ENCODE data around the gene SPAG7. TPM values are rescaled to one million over a fixed set of nuclear protein-coding genes. Genes with fewer than 3 reads are reported as not detected.

SPAG7 gene
- total and polyA plus RNA-seq, 2 experiments from 2014 or later = 64.3 to 194 TPM

DNA sequence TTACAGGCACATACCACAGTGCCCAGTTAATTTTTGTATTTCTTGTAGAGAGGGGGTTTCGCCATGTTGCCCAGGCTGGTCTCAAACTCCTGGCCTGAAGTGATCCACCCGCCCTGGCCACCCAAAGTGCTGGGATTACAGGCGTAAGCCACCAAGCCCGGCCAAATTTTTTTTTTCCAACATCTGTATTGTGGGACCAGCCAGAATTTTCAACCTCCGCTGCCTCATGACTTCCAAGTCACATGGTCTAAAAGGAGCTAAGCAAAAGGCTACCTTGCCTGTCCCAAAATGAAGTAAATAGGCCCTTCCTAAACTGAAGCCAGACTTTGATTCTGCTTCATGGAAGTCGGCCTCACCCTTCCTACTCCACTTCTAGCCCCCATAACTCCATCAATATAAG, 4.2 kb upstream of the SPAG7 start:
- 95% methylated on average over 6 of the region's 6 CpGs for WGBS (ENCODE audit: low lambda C conversion rate, missing lambda C conversion rate)
- H3K27ac ChIP-seq = no peak overlapping the region
- no peak overlapping the region for H2AFZ ChIP-seq
- peaks cover 51% of the 10 kb centered on the region for H3K79me2 ChIP-seq
- no peak for DNase-seq (ENCODE audit: low spot score)
- no peaks in the 10 kb centered on the region for H4K20me1 ChIP-seq (ENCODE audit: insufficient read depth, poor library complexity, severe bottlenecking)
- no peaks in the 10 kb centered on the region for H3K9me2 ChIP-seq (replicated peaks; ENCODE audit: insufficient read depth)
- no peak overlapping the region for H3K4me2 ChIP-seq
- H3K36me3 ChIP-seq (replicated peaks; ENCODE audit: insufficient read depth, low read depth) = no peaks in the 10 kb centered on the region
- TF ChIP-seq CTCF (IDR thresholded peaks at IDR 0.05; ENCODE audit: poor library complexity) (no peak), EZH2 (IDR thresholded peaks at IDR 0.05; ENCODE audit: borderline replicate concordance) (no peak), EZH2phosphoT487 (IDR thresholded peaks at IDR 0.05; ENCODE audit: low read depth, severe bottlenecking, unreplicated experiment) (no peak)
- H3K9me3 ChIP-seq (ENCODE audit: low read depth) = no peaks in the 10 kb centered on the region
- H3K27me3 ChIP-seq = no peaks in the 10 kb centered on the region
- H3K4me1 ChIP-seq (ENCODE audit: insufficient read depth) = peaks cover 14% of the 10 kb centered on the region
- H3K4me3 ChIP-seq = no peak overlapping the region

- TF ChIP-seq EZH2 (IDR thresholded peaks at IDR 0.05; ENCODE audit: borderline replicate concordance) (no peak), CTCF (IDR thresholded peaks at IDR 0.05; ENCODE audit: poor library complexity) (no peak), EZH2phosphoT487 (IDR thresholded peaks at IDR 0.05; ENCODE audit: low read depth, severe bottlenecking, unreplicated experiment) (no peak)
- 98% methylated on average over 8 of the region's 8 CpGs for WGBS (ENCODE audit: low lambda C conversion rate, missing lambda C conversion rate)
- H3K36me3 ChIP-seq (replicated peaks; ENCODE audit: insufficient read depth, low read depth) = no peaks in the 10 kb centered on the region
Measured at GRCh38 chr17:4970273-4970672, 2.7 kb upstream of the SPAG7 start.

GRCh38 chr17:4969551-4970173, 2.0 kb upstream of the SPAG7 start:
- H3K4me1 ChIP-seq (ENCODE audit: insufficient read depth) = peaks cover 22% of the 10 kb centered on the region

More at GRCh38 chr17:4970273-4970672, 2.7 kb upstream of the SPAG7 start:
- H4K20me1 ChIP-seq (ENCODE audit: insufficient read depth, poor library complexity, severe bottlenecking) = no peaks in the 10 kb centered on the region
- H3K4me2 ChIP-seq = peak overlapping the region; percentile 89
- H3K9me3 ChIP-seq (ENCODE audit: low read depth) = no peaks in the 10 kb centered on the region
- peaks cover 22% of the 10 kb centered on the region for H3K4me1 ChIP-seq (ENCODE audit: insufficient read depth)
- peak overlapping the region; percentile 93 for H3K27ac ChIP-seq
- no peak overlapping the region for H3K4me3 ChIP-seq
- no peaks in the 10 kb centered on the region for H3K27me3 ChIP-seq
- peaks cover 64% of the 10 kb centered on the region for H3K79me2 ChIP-seq
- no peak for DNase-seq (ENCODE audit: low spot score)
- H3K9me2 ChIP-seq (replicated peaks; ENCODE audit: insufficient read depth) = no peaks in the 10 kb centered on the region
- no peak overlapping the region for H2AFZ ChIP-seq

More at GRCh38 chr17:4969551-4970173, 2.0 kb upstream of the SPAG7 start:
- WGBS (ENCODE audit: low lambda C conversion rate, missing lambda C conversion rate) = 63% methylated on average over 16 of the region's 16 CpGs
- no peaks in the 10 kb centered on the region for H3K9me3 ChIP-seq (ENCODE audit: low read depth)
- no peaks in the 10 kb centered on the region for H3K9me2 ChIP-seq (replicated peaks; ENCODE audit: insufficient read depth)
- peaks cover 70% of the 10 kb centered on the region for H3K79me2 ChIP-seq
- no peaks in the 10 kb centered on the region for H3K36me3 ChIP-seq (replicated peaks; ENCODE audit: insufficient read depth, low read depth)
- peak; percentile 67 for DNase-seq (ENCODE audit: low spot score)
- H3K4me2 ChIP-seq = peak overlapping the region; percentile 89
- TF ChIP-seq CTCF (IDR thresholded peaks at IDR 0.05; ENCODE audit: poor library complexity) (no peak), EZH2 (IDR thresholded peaks at IDR 0.05; ENCODE audit: borderline replicate concordance) (no peak), EZH2phosphoT487 (IDR thresholded peaks at IDR 0.05; ENCODE audit: low read depth, severe bottlenecking, unreplicated experiment) (no peak)
- H2AFZ ChIP-seq = no peak overlapping the region
- H4K20me1 ChIP-seq (ENCODE audit: insufficient read depth, poor library complexity, severe bottlenecking) = no peaks in the 10 kb centered on the region
- H3K4me3 ChIP-seq = no peak overlapping the region
- H3K27me3 ChIP-seq = no peaks in the 10 kb centered on the region
- peak overlapping the region; percentile 93 for H3K27ac ChIP-seq
